ENCODE measurements around the gene RPL36. TPM values are rescaled to one million over a fixed set of nuclear protein-coding genes. Genes with fewer than 3 reads are reported as not detected.

Gene RPL36
- polyA plus RNA-seq (2012; ENCODE audit: missing spikeins): 2,487 TPM

- peak; percentile 99 for FAIRE-seq
- TF ChIP-seq TAF1 (IDR thresholded peaks at IDR 0.05; ENCODE audit: borderline replicate concordance, low read depth, low read length) (peak; percentile 99), POLR2AphosphoS5 (IDR thresholded peaks at IDR 0.05; ENCODE audit: low read depth, low read length) (peak; percentile 99), POLR2A (IDR thresholded peaks at IDR 0.05; ENCODE audit: low read depth, low read length) (peak; percentile 99)
These were observed at the start of gene RPL36 for GRCh38 chr19:5690125-5690954. Gene RPL36, plus strand, starts transcription at chr19:5690295. Its CDS starts 213 bp downstream, at chr19:5690508.

GRCh38 chr19:5641171-5641570, 48.9 kb upstream of the RPL36 start:
- no peak for FAIRE-seq

More at GRCh38 chr19:5690125-5690954, at the start of gene RPL36:
- DNase-seq (ENCODE audit: insufficient read length): peak; percentile 94

DNA sequence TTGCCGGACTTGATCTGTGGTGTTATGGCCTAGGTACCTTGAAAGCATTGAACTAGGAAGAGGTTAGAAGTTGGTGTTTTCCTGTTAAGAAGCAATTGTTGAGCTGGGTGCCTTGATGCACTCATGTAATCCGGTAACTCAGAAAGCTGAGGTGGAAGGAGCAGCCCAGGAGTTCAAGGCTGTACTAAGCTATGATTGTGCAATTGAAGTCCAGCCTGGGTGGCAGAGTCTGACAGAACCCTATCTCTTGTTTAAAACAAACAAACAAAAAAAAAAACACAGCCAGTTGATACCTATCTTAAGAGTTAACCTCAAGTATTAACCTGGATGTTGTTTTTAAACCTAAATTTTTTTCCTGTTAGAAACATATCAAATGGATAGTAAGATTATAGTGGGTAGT, 47.9 kb upstream of the RPL36 start:
- TF ChIP-seq POLR2A (IDR thresholded peaks at IDR 0.05; ENCODE audit: low read depth, low read length) (no peak), POLR2AphosphoS5 (IDR thresholded peaks at IDR 0.05; ENCODE audit: low read depth, low read length) (no peak), TAF1 (IDR thresholded peaks at IDR 0.05; ENCODE audit: borderline replicate concordance, low read depth, low read length) (no peak)
- FAIRE-seq: no peak
- DNase-seq (ENCODE audit: insufficient read length): no peak

More at GRCh38 chr19:5641171-5641570, 48.9 kb upstream of the RPL36 start:
- DNase-seq (ENCODE audit: insufficient read length): no peak
- no peak for TF ChIP-seq POLR2A (IDR thresholded peaks at IDR 0.05; ENCODE audit: low read depth, low read length)
- TF ChIP-seq TAF1 (IDR thresholded peaks at IDR 0.05; ENCODE audit: borderline replicate concordance, low read depth, low read length): no peak
- TF ChIP-seq POLR2AphosphoS5 (IDR thresholded peaks at IDR 0.05; ENCODE audit: low read depth, low read length): no peak

- DNase-seq (ENCODE audit: insufficient read length): no peak
- TF ChIP-seq POLR2A (IDR thresholded peaks at IDR 0.05; ENCODE audit: low read depth, low read length) (no peak), POLR2AphosphoS5 (IDR thresholded peaks at IDR 0.05; ENCODE audit: low read depth, low read length) (no peak), TAF1 (IDR thresholded peaks at IDR 0.05; ENCODE audit: borderline replicate concordance, low read depth, low read length) (no peak)
- FAIRE-seq: no peak
These were observed 47.0 kb upstream of the RPL36 start for GRCh38 chr19:5643060-5643459.

DNA sequence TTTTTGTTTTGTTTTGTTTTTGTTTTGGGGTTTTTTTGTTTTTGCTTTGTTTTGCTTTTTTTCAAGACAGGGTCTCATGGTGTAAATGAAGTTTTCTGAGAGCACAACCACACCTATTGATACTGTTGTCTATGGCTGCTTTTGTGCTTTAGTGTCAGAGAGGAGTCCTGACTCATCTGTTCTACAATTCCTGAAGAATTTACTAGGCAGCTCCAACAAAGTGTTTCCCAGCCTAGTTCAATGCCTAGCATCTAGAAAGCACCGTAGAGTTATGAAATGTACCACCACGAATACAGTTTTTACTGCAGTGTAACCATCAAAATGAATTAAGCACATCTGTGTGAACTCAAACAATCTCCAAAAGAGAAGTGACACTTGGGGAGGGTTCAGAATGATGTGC, 46.1 kb upstream of the RPL36 start:
- DNase-seq (ENCODE audit: insufficient read length): no peak
- no peak for FAIRE-seq
- no peak for TF ChIP-seq POLR2AphosphoS5 (IDR thresholded peaks at IDR 0.05; ENCODE audit: low read depth, low read length)
- TF ChIP-seq TAF1 (IDR thresholded peaks at IDR 0.05; ENCODE audit: borderline replicate concordance, low read depth, low read length): no peak
- TF ChIP-seq POLR2A (IDR thresholded peaks at IDR 0.05; ENCODE audit: low read depth, low read length): no peak

GRCh38 chr19:5645409-5645808, 44.7 kb upstream of the RPL36 start:
- no peak for DNase-seq (ENCODE audit: insufficient read length)
- TF ChIP-seq POLR2AphosphoS5 (IDR thresholded peaks at IDR 0.05; ENCODE audit: low read depth, low read length) (no peak), POLR2A (IDR thresholded peaks at IDR 0.05; ENCODE audit: low read depth, low read length) (no peak), TAF1 (IDR thresholded peaks at IDR 0.05; ENCODE audit: borderline replicate concordance, low read depth, low read length) (no peak)
- no peak for FAIRE-seq

DNA sequence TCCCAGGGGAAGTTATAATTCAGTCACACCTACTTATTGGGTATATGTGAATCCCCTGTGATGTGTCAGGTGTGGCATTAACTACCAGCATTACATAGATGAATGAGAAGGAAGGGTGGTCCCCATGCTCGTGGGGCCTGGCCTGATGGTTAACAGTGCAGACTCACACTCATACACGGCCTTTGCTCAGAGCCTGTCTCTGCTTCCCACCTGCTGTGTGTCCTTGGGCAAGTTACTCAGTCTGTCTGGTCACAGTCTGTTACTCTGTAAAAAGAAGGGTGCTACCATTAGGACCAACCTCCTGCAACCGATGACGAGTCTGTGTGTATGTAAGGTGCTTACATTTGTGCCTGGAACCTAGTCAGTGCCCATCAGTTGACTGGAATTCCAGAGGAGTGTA, 43.4 kb upstream of the RPL36 start:
- no peak for TF ChIP-seq POLR2AphosphoS5 (IDR thresholded peaks at IDR 0.05; ENCODE audit: low read depth, low read length)
- TF ChIP-seq POLR2A (IDR thresholded peaks at IDR 0.05; ENCODE audit: low read depth, low read length): no peak
- TF ChIP-seq TAF1 (IDR thresholded peaks at IDR 0.05; ENCODE audit: borderline replicate concordance, low read depth, low read length): no peak
- DNase-seq (ENCODE audit: insufficient read length) (no peak), FAIRE-seq (no peak)

DNA sequence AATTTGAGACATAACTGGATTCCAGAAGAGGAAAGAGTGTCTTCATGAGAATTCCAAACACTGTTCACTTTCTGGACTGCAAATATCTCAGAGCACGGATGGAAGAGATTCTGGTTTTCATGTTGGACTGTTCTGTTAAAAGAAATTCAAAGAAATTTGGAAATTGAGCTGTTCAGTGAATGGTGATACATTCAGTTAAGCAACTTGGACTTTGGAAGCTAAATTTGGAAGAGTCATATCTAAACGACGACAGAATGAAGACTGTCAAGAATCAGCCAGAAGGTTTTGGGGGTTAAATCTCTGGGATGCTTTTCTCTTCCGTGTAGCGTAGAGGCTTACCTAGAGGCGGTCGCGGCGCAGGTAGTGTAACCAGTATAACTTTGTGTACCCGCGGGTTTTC, 41.6 kb upstream of the RPL36 start:
- no peak for DNase-seq (ENCODE audit: insufficient read length)
- TF ChIP-seq POLR2A (IDR thresholded peaks at IDR 0.05; ENCODE audit: low read depth, low read length) (no peak), POLR2AphosphoS5 (IDR thresholded peaks at IDR 0.05; ENCODE audit: low read depth, low read length) (no peak), TAF1 (IDR thresholded peaks at IDR 0.05; ENCODE audit: borderline replicate concordance, low read depth, low read length) (no peak)
- no peak for FAIRE-seq

GRCh38 chr19:5651361-5651760, 38.7 kb upstream of the RPL36 start:
- FAIRE-seq (no peak), DNase-seq (ENCODE audit: insufficient read length) (no peak)
- 0 out of 2 replicates have a peak, but pooled peaks have one; percentile 20 for TF ChIP-seq POLR2AphosphoS5 (IDR thresholded peaks at IDR 0.05; ENCODE audit: low read depth, low read length)
- no peak for TF ChIP-seq POLR2A (IDR thresholded peaks at IDR 0.05; ENCODE audit: low read depth, low read length)
- TF ChIP-seq TAF1 (IDR thresholded peaks at IDR 0.05; ENCODE audit: borderline replicate concordance, low read depth, low read length): no peak

DNA sequence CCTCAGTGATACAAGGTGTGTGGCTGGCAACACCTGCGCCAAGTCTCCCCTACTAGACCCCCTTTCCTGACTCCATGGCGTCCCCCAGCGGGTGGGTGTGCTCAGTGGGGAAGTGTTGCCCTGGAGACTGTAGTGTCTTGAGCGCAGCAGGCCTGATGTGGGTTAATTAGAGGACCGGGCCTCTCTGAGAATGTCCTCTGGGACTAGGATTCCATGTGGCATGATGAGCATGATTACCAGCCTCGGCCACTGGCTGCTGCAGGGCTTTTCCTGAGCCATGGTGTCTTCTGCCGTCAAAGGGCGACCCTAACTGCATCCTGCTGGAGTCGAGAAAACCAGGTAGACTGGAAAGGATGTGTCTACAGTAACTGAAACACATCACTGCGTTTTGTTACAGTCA, 37.8 kb upstream of the RPL36 start:
- DNase-seq (ENCODE audit: insufficient read length) (no peak), FAIRE-seq (no peak)
- TF ChIP-seq POLR2A (IDR thresholded peaks at IDR 0.05; ENCODE audit: low read depth, low read length) (no peak), TAF1 (IDR thresholded peaks at IDR 0.05; ENCODE audit: borderline replicate concordance, low read depth, low read length) (no peak)

DNA sequence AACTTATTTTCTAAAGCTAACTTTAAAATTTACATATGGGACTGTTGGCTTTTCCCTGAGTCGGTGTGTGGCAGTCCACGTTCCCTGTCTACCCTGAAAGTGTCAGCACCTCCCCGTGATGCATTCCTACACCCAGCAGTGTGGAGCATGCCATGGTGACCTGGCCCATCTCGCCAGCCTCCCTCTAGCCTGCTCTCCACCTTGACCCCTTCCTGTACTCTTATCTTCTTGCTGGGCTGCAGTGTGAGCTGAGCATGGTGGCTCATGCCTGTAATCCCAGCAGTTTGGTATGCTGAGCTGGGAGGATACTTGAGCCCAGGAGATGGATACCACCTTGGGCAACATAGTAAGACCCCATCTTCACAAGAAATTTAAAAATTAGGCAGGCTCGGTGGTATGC, 35.2 kb upstream of the RPL36 start:
- FAIRE-seq (no peak), DNase-seq (ENCODE audit: insufficient read length) (no peak)
- TF ChIP-seq POLR2A (IDR thresholded peaks at IDR 0.05; ENCODE audit: low read depth, low read length) (no peak), TAF1 (IDR thresholded peaks at IDR 0.05; ENCODE audit: borderline replicate concordance, low read depth, low read length) (no peak), POLR2AphosphoS5 (IDR thresholded peaks at IDR 0.05; ENCODE audit: low read depth, low read length) (no peak)

DNA sequence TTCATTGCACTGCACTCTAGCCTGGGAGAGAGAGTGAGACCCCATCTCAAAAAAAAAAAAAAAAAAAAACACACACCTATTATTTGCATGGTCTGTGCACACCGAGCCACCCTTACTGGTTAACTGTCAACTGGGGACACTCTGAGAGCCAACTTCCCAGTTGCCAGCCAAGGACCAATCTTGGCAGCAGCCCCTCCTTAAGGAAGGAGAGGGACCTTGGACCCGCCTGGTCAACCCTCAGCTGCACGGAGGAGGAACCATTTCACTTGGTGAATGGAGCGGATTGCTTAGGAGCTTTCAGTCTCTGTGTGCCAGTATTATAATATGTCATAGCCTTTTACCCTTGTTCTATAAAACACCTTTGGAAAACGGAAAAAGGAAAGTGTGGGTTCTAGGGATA, 34.7 kb upstream of the RPL36 start:
- no peak for FAIRE-seq
- DNase-seq (ENCODE audit: insufficient read length): no peak
- TF ChIP-seq POLR2A (IDR thresholded peaks at IDR 0.05; ENCODE audit: low read depth, low read length) (no peak), POLR2AphosphoS5 (IDR thresholded peaks at IDR 0.05; ENCODE audit: low read depth, low read length) (no peak), TAF1 (IDR thresholded peaks at IDR 0.05; ENCODE audit: borderline replicate concordance, low read depth, low read length) (no peak)

Measured in GM12892 (cell line).